ENCODE results near the gene ESYT2.

GRCh38 chr7:158772916-158773315, 56.4 kb downstream of the ESYT2 start:
- TF ChIP-seq CTCF (optimal IDR thresholded peaks at IDR 0.05 in 1 of 3, IDR thresholded peaks at IDR 0.05 in 1 of 3, conservative IDR thresholded peaks at IDR 0.05 in 1 of 3; ENCODE audit: extremely low read depth in 1 of 3, insufficient read depth in 2 of 3, low read length in 3 of 3) = no peak
- no peak for TF ChIP-seq EZH2 (IDR thresholded peaks at IDR 0.05; ENCODE audit: low read length)
